Activated naive CD4-positive, alpha-beta T cell treated with anti-CD3 and anti-CD28 coated beads, Interleukin-2, amount 50 U/mL, for 72 hours (primary cell): Measurements from ENCODE around the gene KRT86. TPM values are rescaled to one million over a fixed set of nuclear protein-coding genes. Genes with fewer than 3 reads are reported as not detected.
"Not testable (repeated sequence)": the region's sequence is repeated elsewhere in the genome, so short reads cannot be mapped to it uniquely, and the experiment has no call there.

Source experiments
- ATAC-seq, 2 donors: fragments of 150-1000 bp; cut with Tn5 transposase; 2 replicates each; pipeline ENCODE4 v1.10.0; 2021; ENCODE audit warnings: mild to moderate bottlenecking in 2 of 2, moderate library complexity in 2 of 2
- DNase-seq, 2 donors: peaks; one replicate each; pipeline ENCODE4 v3.0.0; 2021 to 2022; ENCODE audit warnings: low spot score in 2 of 2
- H3K27ac Mint-ChIP-seq, 2 donors: one replicate each; pipeline ENCODE4 v1.8.0; 2022; ENCODE audit warnings: mild to moderate bottlenecking in 2 of 2, mixed read lengths in 2 of 2
- H3K36me3 Mint-ChIP-seq, 2 donors: one replicate each; pipeline ENCODE4 v1.8.0; 2022; ENCODE audit warnings: mixed read lengths in 2 of 2
- H3K9me3 Mint-ChIP-seq, 2 donors: one replicate each; pipeline ENCODE4 v1.8.0; 2022; ENCODE audit warnings: mixed read lengths in 2 of 2
- total RNA-seq, 2 donors: library from RNA; stranded (reverse); gene quantifications; one replicate each; pipeline ENCODE4 v1.2.3, GENCODE V29; 2022

Gene KRT86
- total RNA-seq, 2 donors from 2014 or later = 0.37 TPM; not detected in 1

- DNase-seq, H3K9me3 Mint-ChIP-seq: not testable (repeated sequence)
Observed at GRCh38 chr12:52290483-52291134, 16.2 kb downstream of the KRT86 start.

GRCh38 chr12:52291267-52291935 lies 17.0 kb downstream of the KRT86 start, which contains the start of gene KRT81:
Gene KRT81, minus strand, starts transcription at chr12:52291534. Its CDS starts 69 bp downstream, at chr12:52291465.
- no peaks in the 10 kb centered on the region for H3K36me3 Mint-ChIP-seq
- H3K9me3 Mint-ChIP-seq = no peaks in the 10 kb centered on the region
- no peak within 1 kb of the TSS for H3K27ac Mint-ChIP-seq
- DNase-seq (no peak), ATAC-seq (no peak)

More at GRCh38 chr12:52290483-52291134, 16.2 kb downstream of the KRT86 start:
- H3K36me3 Mint-ChIP-seq, H3K27ac Mint-ChIP-seq, ATAC-seq: not testable (repeated sequence)

- ATAC-seq (no peak), DNase-seq (peak in 1 of 2 donors; percentile 18)
- Mint-ChIP-seq H3K36me3 (no peaks in the 10 kb centered on the region), H3K27ac (no peak overlapping the region), H3K9me3 (no peaks in the 10 kb centered on the region)
Observed at GRCh38 chr12:52293926-52294325, 19.5 kb downstream of the KRT86 start.

- ATAC-seq (no peak), DNase-seq (no peak)
- H3K36me3 Mint-ChIP-seq = no peaks in the 10 kb centered on the region
- no peaks in the 10 kb centered on the region for H3K9me3 Mint-ChIP-seq
- no peak overlapping the region for H3K27ac Mint-ChIP-seq
Observed at GRCh38 chr12:52294803-52295202, 20.4 kb downstream of the KRT86 start.

DNA sequence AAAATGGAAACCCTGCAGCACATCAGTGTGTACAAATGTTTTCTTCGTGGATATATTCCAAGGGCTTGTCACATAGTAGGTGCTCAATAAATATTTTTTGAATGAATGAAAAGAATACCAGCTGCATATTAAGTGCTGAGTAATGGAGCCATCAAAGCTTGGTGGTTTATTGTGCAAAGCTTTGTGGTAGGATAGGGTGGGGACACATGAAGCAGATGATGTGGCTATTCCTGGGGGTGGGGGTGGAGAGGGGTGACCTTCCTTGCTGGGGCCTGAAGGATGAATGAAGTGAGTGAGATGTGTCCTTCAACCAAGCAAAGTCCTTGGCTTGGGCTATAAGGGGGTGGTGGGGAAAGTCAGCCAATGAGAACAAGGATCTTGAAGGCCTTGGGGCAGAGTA lies 21.2 kb downstream of the KRT86 start:
- Mint-ChIP-seq H3K36me3 (no peaks in the 10 kb centered on the region), H3K9me3 (no peaks in the 10 kb centered on the region), H3K27ac (no peak overlapping the region)
- DNase-seq (peak in 1 of 2 donors; percentile 20), ATAC-seq (no peak)

- H3K27ac Mint-ChIP-seq = no peak overlapping the region
- ATAC-seq (no peak), DNase-seq (peak in 1 of 2 donors; percentile 20)
- no peaks in the 10 kb centered on the region for H3K36me3 Mint-ChIP-seq
- no peaks in the 10 kb centered on the region for H3K9me3 Mint-ChIP-seq
Observed at GRCh38 chr12:52296572-52297215, 22.2 kb downstream of the KRT86 start.

- H3K9me3 Mint-ChIP-seq = no peaks in the 10 kb centered on the region
- no peaks in the 10 kb centered on the region for H3K36me3 Mint-ChIP-seq
- H3K27ac Mint-ChIP-seq = no peak overlapping the region
- DNase-seq (no peak), ATAC-seq (no peak)
Observed at GRCh38 chr12:52298677-52299190, 24.3 kb downstream of the KRT86 start.

DNA sequence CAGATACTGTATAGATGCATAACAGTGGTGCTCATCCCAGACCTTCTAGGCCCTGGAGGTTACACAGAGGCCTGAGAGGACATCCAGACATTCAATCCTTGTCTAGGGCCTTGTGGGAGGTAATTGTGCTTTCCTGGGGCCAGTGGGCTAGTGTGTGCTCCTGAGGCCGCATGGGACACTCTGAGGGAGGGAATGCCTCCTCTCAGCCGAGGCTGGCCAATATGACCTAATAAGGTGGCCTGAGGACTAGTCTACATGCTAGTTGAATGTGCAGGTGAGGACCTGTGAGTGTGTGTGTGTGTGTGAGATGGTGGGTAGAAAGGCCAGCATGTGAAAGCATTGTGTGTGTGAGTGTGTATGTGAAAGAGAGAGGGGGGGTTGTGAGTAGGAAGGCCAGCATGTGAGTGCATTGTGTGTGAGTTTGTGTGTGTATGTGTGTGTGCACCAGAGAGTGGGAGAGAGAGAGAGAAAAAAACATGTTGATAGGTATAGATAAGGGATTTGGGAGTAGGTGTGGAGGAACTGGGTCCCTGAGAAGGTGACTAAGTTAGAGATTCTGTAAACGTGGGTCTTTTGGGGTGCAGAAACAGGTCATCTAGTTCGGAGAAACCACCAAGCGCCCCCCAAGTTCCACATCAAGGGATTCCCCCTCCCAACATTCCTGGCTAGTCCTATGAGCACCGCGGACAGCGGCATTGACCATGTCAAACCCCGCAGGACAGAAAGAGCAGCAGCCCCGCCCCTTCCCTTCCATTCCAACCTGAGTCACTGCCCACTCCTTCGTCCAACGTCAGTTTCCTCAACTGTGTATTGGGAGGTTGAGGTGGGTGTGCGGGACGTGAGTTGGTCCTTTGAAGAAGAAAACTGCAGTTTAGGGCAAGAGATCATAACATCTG lies 26.6 kb downstream of the KRT86 start:
- Mint-ChIP-seq H3K27ac (no peak overlapping the region), H3K9me3 (no peaks in the 10 kb centered on the region), H3K36me3 (no peaks in the 10 kb centered on the region)
- peak in 1 of 2 donors; percentile 26 for DNase-seq
- ATAC-seq = no peak

DNA sequence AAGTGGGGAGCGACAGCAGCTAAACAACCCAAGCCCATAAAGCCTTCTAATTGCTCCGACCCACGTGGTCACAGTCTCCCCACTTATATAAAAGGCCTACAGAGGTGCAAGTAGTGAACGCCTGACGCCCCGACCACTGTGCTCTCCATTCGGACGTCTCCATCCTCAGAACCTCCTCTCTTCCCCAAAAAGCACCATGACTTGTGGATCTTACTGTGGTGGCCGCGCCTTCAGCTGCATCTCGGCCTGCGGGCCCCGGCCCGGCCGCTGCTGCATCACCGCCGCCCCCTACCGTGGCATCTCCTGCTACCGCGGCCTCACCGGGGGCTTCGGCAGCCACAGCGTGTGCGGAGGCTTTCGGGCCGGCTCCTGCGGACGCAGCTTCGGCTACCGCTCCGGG lies 27.3 kb downstream of the KRT86 start:
- not testable (repeated sequence) for DNase-seq, H3K9me3 Mint-ChIP-seq, H3K36me3 Mint-ChIP-seq, H3K27ac Mint-ChIP-seq, ATAC-seq

- H3K36me3 Mint-ChIP-seq, DNase-seq, H3K27ac Mint-ChIP-seq, H3K9me3 Mint-ChIP-seq, ATAC-seq: not testable (repeated sequence)
Observed at GRCh38 chr12:52302242-52302914, 27.9 kb downstream of the KRT86 start.

DNA sequence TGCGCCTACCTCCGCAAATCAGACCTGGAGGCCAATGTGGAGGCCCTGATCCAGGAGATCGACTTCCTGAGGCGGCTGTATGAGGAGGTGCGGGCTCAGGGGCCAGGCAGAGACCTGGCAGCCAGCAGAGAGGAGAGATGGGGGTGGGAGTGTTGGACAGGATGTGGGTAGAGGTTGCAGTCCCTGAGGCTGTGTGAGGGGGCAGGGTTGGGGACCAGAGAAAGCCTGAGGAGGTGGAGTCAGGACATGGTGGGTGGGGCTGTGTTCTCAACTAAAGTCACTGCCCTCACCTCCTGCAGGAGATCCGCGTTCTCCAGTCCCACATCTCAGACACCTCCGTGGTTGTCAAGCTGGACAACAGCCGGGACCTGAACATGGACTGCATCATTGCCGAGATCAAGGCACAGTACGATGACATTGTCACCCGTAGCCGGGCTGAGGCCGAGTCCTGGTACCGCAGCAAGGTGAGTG lies 30.5 kb downstream of the KRT86 start:
- ATAC-seq = peak; percentile 44 to 57
- H3K9me3 Mint-ChIP-seq, DNase-seq, H3K27ac Mint-ChIP-seq, H3K36me3 Mint-ChIP-seq: not testable (repeated sequence)

DNA sequence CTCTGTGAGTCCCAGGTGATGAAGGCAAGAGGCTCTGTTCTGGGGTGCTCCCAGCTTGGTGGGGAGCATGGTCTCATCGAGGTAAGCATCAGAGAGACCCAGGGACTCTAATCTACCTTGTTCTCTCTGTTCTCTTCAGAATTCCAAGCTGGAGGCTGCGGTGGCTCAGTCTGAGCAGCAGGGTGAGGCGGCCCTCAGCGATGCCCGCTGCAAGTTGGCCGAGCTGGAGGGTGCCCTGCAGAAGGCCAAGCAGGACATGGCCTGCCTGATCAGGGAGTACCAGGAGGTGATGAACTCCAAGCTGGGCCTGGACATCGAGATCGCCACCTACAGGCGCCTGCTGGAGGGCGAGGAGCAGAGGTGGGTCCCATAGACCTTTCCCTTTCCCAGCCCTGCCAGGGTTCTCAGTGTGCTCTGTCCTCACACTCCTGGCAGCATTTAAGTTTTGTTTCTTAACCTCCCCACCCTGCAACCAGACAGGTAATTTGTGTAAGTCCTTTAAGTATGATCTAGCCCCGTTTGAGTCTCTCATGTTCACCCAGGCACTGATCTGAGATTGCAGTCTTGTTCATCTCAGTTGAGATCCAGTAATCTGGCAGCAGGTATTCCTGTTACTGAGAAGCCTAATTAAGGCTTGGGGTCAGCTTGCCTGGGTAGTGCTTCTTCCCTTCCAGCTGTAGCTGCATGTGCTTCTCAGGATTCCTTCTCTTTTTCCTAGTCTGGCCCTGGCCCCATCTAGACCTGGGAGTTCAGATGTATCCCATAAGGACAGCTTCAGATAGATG lies 31.7 kb downstream of the KRT86 start:
- ATAC-seq = no peak

DNA sequence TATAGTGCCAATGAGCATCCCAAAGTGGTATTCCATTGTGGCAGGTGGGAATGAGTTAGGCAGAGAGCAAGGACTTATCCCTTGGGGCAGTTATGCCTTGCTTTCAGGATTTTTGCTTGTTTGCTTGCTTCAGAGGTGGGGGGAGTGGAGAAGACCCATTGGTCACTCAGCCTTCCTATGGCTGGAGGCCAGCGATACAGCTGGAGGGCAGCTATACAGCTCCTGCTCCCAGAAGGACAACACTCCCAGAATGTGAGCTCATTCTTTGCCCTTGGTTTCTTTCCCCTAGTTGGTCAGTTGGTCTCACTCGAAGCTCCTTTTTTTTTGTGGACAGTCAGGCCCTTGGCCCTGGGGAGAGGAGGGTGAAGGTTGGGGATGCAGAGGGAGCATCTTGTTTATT lies 32.3 kb downstream of the KRT86 start:
- no peak for DNase-seq
- H3K36me3 Mint-ChIP-seq = peaks cover 0 to 4% of the 10 kb centered on the region in 2 donors
- ATAC-seq = no peak
- no peaks in the 10 kb centered on the region for H3K9me3 Mint-ChIP-seq
- no peak overlapping the region for H3K27ac Mint-ChIP-seq

More for the DNA sequence above, 31.7 kb downstream of the KRT86 start:
- no peak overlapping the region for H3K27ac Mint-ChIP-seq
- peak in 1 of 2 donors; percentile 21 for DNase-seq
- peaks cover 0 to 4% of the 10 kb centered on the region in 2 donors for H3K36me3 Mint-ChIP-seq
- H3K9me3 Mint-ChIP-seq = no peaks in the 10 kb centered on the region

- H3K9me3 Mint-ChIP-seq = no peaks in the 10 kb centered on the region
- DNase-seq = peak in 1 of 2 donors; percentile 69
- peaks cover 0 to 4% of the 10 kb centered on the region in 2 donors for H3K36me3 Mint-ChIP-seq
- H3K27ac Mint-ChIP-seq = no peak overlapping the region
- peak; percentile 60 to 92 for ATAC-seq
Observed at GRCh38 chr12:52307836-52308805, 33.7 kb downstream of the KRT86 start.
